Hepatocyte (in vitro differentiated cells): Measurements from ENCODE around the gene IQCF6.

ENCODE experiments used
- CTCF ChIP-seq: fragments of 200-600 bp; sonication (generic); IDR thresholded peaks from 2 replicates; pipeline ENCODE4 v1.5.1; 2016; ENCODE audit warnings: antibody characterized with exemption, mild to moderate bottlenecking; ENCODE audit not compliant: poor library complexity
- EZH2 ChIP-seq: fragments of 200-600 bp; sonication (generic); IDR thresholded peaks from 2 replicates; pipeline ENCODE4 v1.6.1; 2016; ENCODE audit warnings: antibody characterized with exemption, mild to moderate bottlenecking, borderline replicate concordance
- EZH2phosphoT487 ChIP-seq: fragments of 200-600 bp; sonication (generic); IDR thresholded peaks from one replicate; pipeline ENCODE4 v1.6.1; 2018; ENCODE audit warnings: antibody characterized with exemption, mild to moderate bottlenecking, low read depth, moderate library complexity; ENCODE audit not compliant: unreplicated experiment, severe bottlenecking

GRCh38 chr3:51747840-51748239 is 31.2 kb downstream of the IQCF6 start:
- TF ChIP-seq CTCF (no peak), EZH2 (no peak), EZH2phosphoT487 (no peak)
